Measurements from ENCODE around the gene HK1.

The HK1 gene

DNA sequence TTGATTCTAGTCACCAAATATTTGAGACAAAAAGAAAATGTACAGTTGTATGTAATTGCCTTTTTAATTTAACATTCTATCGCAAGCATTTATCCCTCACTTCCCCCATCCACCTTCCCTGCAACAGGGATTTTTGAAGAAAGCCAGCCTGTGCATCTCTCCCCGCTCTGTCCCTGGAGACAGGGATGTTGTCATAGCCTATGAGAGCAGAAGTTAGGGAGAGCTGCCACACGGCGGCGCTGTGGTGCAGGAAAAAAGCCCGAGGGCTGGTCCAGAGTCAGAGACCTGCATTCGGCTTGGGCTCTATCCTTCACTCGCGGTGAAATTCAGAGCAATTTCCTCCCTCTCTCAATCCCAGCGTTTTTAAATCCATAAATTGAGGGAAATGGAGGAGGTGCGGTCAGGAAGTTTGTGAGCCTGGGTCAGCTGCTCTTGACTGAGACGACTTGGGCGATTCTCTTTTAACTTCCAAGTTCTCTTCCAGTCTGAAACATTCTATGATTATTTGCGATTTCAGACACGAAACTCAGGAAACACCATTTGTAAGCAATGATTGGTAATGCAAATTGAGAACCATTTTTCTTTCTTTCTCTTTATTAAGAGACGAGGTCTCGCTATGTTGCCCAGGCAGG is 40.7 kb upstream of the HK1 start:
- peak; percentile 100 for ATAC-seq (ENCODE audit: insufficient read depth, low read depth)
- Histone ChIP-seq H3K9ac (ENCODE audit: low read depth, low read length) (no peak overlapping the region), H3K9me3 (ENCODE audit: insufficient read depth, low read length, severe bottlenecking) (no peaks in the 10 kb centered on the region), H4K20me1 (ENCODE audit: insufficient read depth, low read length) (no peaks in the 10 kb centered on the region), H3K27ac (ENCODE audit: low read length) (no peak overlapping the region), H3K36me3 (ENCODE audit: insufficient read depth, low read length) (no peaks in the 10 kb centered on the region), H3K4me3 (ENCODE audit: low read depth in 1 of 2, low read length in 2 of 2) (no peak overlapping the region), H2AFZ (ENCODE audit: low read depth, low read length) (peak overlapping the region; percentile 19; the same call in 1 of the 2 replicates), H3K4me2 (ENCODE audit: insufficient read depth, low read length) (no peak overlapping the region), H3K27me3 (ENCODE audit: insufficient read depth, low read length, poor library complexity) (no peaks in the 10 kb centered on the region), H3K79me2 (ENCODE audit: insufficient read depth, low read length) (no peaks in the 10 kb centered on the region), H3K4me1 (ENCODE audit: insufficient read depth, low read length) (no peaks in the 10 kb centered on the region)
- TF ChIP-seq, protein P1, sequence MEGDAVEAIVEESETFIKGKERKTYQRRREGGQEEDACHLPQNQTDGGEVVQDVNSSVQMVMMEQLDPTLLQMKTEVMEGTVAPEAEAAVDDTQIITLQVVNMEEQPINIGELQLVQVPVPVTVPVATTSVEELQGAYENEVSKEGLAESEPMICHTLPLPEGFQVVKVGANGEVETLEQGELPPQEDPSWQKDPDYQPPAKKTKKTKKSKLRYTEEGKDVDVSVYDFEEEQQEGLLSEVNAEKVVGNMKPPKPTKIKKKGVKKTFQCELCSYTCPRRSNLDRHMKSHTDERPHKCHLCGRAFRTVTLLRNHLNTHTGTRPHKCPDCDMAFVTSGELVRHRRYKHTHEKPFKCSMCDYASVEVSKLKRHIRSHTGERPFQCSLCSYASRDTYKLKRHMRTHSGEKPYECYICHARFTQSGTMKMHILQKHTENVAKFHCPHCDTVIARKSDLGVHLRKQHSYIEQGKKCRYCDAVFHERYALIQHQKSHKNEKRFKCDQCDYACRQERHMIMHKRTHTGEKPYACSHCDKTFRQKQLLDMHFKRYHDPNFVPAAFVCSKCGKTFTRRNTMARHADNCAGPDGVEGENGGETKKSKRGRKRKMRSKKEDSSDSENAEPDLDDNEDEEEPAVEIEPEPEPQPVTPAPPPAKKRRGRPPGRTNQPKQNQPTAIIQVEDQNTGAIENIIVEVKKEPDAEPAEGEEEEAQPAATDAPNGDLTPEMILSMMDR (IDR thresholded peaks at IDR 0.05; ENCODE audit: borderline replicate concordance, extremely low read depth, low read length, poor library complexity, severe bottlenecking): peak; percentile 90
- no peak for TF ChIP-seq EZH2 (IDR thresholded peaks at IDR 0.05; ENCODE audit: borderline replicate concordance, low read depth, low read length, severe bottlenecking)
- DNase-seq: peak; percentile 83

DNA sequence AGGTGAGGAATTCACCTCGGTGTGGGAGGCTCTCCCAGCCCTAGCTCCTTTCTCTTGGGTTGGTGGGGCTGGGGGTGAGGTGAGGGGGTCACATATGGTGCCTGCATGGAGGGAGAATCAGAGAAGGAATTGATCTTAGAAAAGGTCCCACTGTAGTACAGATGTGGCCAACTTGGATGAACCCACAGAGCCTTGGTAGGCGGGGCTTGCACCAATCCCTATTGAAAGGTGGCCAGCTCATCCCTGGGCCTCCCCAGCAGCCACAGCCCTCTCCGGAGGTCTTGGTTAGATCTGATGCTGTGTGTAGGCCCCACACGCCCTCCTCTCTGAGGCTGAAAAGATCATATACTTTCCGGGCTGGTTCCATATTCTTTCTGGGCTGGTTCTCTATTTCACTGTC is 39.2 kb upstream of the HK1 start:
- H2AFZ ChIP-seq (ENCODE audit: low read depth, low read length): no peak overlapping the region
- H3K79me2 ChIP-seq (ENCODE audit: insufficient read depth, low read length): no peaks in the 10 kb centered on the region
- no peak overlapping the region for H3K9ac ChIP-seq (ENCODE audit: low read depth, low read length)
- no peak overlapping the region for H3K27ac ChIP-seq (ENCODE audit: low read length)
- H3K4me3 ChIP-seq (ENCODE audit: low read depth in 1 of 2, low read length in 2 of 2): no peak overlapping the region
- ATAC-seq (ENCODE audit: insufficient read depth, low read depth): no peak
- no peaks in the 10 kb centered on the region for H3K36me3 ChIP-seq (ENCODE audit: insufficient read depth, low read length)
- DNase-seq: no peak
- no peaks in the 10 kb centered on the region for H3K27me3 ChIP-seq (ENCODE audit: insufficient read depth, low read length, poor library complexity)
- H3K9me3 ChIP-seq (ENCODE audit: insufficient read depth, low read length, severe bottlenecking): no peaks in the 10 kb centered on the region
- H3K4me1 ChIP-seq (ENCODE audit: insufficient read depth, low read length): no peaks in the 10 kb centered on the region
- H4K20me1 ChIP-seq (ENCODE audit: insufficient read depth, low read length): no peaks in the 10 kb centered on the region
- H3K4me2 ChIP-seq (ENCODE audit: insufficient read depth, low read length): no peak overlapping the region
- no peak for TF ChIP-seq EZH2 (IDR thresholded peaks at IDR 0.05; ENCODE audit: borderline replicate concordance, low read depth, low read length, severe bottlenecking)
- TF ChIP-seq, protein P1 (IDR thresholded peaks at IDR 0.05; ENCODE audit: borderline replicate concordance, extremely low read depth, low read length, poor library complexity, severe bottlenecking): no peak

DNA sequence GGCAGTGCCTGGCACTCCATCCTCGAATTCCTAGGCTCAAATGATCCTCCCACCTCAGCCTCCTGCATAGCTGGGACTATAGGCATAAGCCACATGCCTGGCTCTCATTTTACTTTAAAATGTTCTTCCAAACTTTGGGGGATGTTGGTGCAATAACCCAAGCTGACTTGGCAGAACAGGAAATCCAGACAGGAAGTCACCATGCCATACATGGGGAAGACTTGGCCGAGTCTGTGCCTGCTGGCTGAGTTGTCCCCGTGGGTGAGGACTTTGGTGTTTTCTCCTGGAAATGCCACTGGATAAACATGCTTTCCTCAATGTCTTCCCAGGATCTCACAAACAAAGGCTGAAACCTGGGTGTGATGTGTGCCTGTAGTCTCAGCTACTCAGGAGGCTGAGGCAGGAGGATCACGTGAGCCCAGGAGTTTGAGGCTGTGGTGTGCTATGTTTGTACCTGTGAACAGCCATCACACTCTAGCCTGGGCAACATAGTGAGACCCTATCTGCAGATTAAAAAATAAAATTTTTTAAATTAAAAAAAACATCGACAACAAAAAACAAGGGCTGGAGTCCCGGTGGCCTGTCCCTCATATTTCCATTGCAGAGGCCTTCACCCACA is 38.4 kb upstream of the HK1 start:
- H3K4me2 ChIP-seq (ENCODE audit: insufficient read depth, low read length): no peak overlapping the region
- H3K4me3 ChIP-seq (ENCODE audit: low read depth in 1 of 2, low read length in 2 of 2): no peak overlapping the region
- no peak overlapping the region for H3K9ac ChIP-seq (ENCODE audit: low read depth, low read length)
- TF ChIP-seq EZH2 (IDR thresholded peaks at IDR 0.05; ENCODE audit: borderline replicate concordance, low read depth, low read length, severe bottlenecking): no peak
- TF ChIP-seq, protein P1 (IDR thresholded peaks at IDR 0.05; ENCODE audit: borderline replicate concordance, extremely low read depth, low read length, poor library complexity, severe bottlenecking): no peak
- H2AFZ ChIP-seq (ENCODE audit: low read depth, low read length): no peak overlapping the region
- DNase-seq (no peak), ATAC-seq (ENCODE audit: insufficient read depth, low read depth) (no peak)
- no peaks in the 10 kb centered on the region for H3K79me2 ChIP-seq (ENCODE audit: insufficient read depth, low read length)
- no peak overlapping the region for H3K27ac ChIP-seq (ENCODE audit: low read length)
- H3K36me3 ChIP-seq (ENCODE audit: insufficient read depth, low read length): no peaks in the 10 kb centered on the region
- no peaks in the 10 kb centered on the region for H4K20me1 ChIP-seq (ENCODE audit: insufficient read depth, low read length)
- no peaks in the 10 kb centered on the region for H3K4me1 ChIP-seq (ENCODE audit: insufficient read depth, low read length)
- no peaks in the 10 kb centered on the region for H3K27me3 ChIP-seq (ENCODE audit: insufficient read depth, low read length, poor library complexity)
- no peaks in the 10 kb centered on the region for H3K9me3 ChIP-seq (ENCODE audit: insufficient read depth, low read length, severe bottlenecking)
